GM12874 (cell line): ENCODE measurements around the gene FRY.

Experiments
- TF ChIP-seq, protein P1 (sequence below): IDR thresholded peaks from 2 replicates; pipeline ENCODE4 v1.5.1; 2011; ENCODE audit warnings: low read depth, mild to moderate bottlenecking, control low read depth, low read length, moderate library complexity; ENCODE audit not compliant: insufficient read depth

The FRY gene

DNA sequence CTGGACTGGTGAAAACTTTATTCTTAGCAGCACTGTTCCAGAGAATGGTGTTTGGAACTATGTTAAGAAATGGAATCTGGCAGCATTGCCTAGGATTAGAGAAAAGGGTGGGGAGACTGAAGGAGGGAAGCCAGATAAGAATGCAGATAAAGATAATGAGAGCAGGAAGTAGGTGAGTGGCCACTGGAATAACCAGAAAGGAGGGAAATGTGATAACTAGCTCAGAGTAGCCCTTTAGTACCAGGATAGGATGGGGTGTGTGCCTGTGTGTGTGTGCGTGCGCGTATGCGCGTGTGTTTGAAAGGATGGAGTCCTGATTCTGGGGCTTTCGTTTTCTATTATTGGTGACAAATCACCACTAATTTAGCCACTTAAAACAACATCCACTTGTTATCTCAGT is 33.4 kb upstream of the FRY start:
- TF ChIP-seq, protein P1, sequence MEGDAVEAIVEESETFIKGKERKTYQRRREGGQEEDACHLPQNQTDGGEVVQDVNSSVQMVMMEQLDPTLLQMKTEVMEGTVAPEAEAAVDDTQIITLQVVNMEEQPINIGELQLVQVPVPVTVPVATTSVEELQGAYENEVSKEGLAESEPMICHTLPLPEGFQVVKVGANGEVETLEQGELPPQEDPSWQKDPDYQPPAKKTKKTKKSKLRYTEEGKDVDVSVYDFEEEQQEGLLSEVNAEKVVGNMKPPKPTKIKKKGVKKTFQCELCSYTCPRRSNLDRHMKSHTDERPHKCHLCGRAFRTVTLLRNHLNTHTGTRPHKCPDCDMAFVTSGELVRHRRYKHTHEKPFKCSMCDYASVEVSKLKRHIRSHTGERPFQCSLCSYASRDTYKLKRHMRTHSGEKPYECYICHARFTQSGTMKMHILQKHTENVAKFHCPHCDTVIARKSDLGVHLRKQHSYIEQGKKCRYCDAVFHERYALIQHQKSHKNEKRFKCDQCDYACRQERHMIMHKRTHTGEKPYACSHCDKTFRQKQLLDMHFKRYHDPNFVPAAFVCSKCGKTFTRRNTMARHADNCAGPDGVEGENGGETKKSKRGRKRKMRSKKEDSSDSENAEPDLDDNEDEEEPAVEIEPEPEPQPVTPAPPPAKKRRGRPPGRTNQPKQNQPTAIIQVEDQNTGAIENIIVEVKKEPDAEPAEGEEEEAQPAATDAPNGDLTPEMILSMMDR, result no peak

DNA sequence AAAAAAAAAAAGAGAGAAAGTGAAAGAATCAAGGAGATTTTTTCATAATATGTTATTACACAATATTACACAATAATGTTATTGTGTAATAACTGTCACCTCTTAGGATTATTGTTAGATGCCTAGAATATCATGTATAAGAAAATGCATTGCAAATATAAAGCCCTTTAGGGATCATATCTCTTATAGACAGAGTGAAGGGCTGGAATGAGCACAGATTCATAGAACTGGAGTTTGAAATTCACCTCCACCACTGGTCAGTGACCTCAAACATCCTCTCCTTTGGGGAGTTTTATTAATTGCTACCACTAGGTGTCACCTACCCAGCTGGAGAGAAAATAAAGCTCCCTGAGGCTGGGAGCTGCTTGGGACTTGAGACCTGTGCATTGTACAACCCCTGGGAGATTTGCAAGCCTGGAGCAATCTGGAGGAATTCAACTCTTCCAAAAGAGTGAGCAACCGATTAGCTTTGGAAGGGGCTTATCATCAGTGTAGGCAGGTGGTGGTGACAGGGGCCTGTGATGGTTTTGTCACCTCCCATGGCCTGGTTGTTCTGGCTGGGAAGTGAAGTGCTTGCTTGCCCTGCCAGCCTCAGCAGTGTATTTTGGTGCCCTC is 30.3 kb upstream of the FRY start:
- TF ChIP-seq, protein P1, result peak; percentile 55

DNA sequence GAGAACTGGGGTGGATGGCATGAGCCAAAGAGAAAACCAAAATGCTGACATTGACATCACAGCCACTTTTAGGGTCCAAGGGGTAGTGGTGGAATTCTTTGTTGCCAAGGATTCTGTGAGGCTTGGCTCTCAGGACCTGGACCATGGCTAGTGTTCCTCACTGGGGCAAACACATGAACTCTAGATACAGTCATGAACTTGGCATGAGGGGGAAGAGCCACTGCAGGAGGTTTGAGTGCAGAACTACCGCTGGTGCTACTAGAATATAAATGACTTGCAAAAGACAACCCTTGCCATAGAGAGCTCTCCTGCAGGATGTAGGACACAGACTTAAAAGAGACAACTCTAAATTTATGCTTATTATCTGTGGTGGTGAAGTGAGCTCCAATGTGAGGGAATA is 29.8 kb upstream of the FRY start:
- TF ChIP-seq, protein P1, result no peak

- TF ChIP-seq, protein P1, result no peak
Measured at GRCh38 chr13:32002873-32003272, 28.7 kb upstream of the FRY start.

DNA sequence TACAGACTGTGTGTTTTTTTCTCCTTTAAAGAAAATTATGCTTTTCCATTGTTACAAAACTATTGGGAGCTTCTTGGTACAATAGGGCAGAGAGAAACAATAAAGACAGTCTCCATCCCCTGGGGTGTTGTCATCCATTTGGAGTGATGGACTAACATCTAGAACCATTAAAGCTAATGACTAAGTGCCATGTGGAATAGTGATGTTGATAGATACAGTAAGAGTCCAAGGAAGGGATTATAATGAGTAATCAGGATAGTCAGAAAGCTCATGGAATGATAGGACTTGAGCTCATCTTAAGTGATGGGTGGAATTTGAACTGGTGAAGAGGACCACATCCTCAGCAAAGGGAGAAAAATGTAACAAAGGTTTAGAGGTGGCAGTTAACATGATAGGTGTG is 24.1 kb upstream of the FRY start:
- TF ChIP-seq, protein P1, result no peak

GRCh38 chr13:32008518-32009175 is 22.9 kb upstream of the FRY start:
- TF ChIP-seq, protein P1, result no peak

GRCh38 chr13:32009362-32009761 is 22.2 kb upstream of the FRY start:
- TF ChIP-seq, protein P1, result no peak
